Measurements from ENCODE around the gene CR1. TPM values are rescaled to one million over a fixed set of nuclear protein-coding genes. Genes with fewer than 3 reads are reported as not detected.

Gene CR1
- total and polyA plus RNA-seq, 9 of the 15 experiments (the other 6 are each of a cell fraction or from before 2014, with no cell fraction given): 0.07 to 0.47 (median 0.18) TPM

DNA sequence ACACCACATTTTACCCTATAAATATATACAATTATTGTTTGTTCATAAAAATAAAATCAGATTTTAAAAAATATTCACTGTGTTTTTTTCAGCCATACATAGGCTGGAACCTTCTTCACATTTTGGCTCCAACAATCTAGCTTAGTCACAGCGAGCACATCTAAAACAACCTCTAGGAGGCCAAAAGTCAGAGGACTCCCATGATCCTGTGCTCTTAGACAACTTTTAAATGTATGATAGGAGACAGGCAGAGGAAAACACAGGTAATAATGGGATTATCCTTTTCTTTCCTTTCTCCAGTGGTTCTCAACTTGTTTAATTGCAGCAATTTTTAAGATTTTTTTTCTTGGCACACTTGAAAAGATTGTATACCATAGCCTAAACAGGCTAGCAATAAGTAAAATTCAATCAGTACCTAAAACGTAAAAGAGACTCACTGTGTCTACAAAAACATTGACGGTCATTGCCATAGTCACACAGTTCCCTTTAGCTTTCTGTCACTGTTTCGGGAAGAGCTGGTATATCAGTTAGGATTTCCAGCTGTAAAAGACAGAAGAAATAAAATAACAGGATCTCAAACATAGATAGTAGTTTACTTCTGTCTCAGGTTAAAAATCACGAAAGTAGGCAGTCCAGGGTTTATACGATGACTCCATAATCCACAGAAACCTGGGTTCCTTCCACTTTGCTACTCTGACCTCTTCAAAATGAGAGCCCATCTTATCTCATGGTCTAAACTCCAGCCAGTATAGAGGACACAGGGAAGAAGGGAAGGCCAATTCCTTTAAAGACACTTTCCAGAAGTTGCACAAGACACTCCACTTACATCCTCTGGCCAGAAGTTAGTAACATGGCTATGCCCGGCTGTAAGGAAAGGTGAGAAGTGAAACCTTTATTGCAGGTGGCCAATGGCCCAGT, 109.7 kb downstream of the CR1 start:
- Histone ChIP-seq H3K4me1 (replicated peaks in 1 of 2; ENCODE audit: control insufficient read depth in 2 of 2, insufficient read depth in 2 of 2, low read length in 2 of 2) (peaks cover 0 to 8% of the 10 kb centered on the region in 2 experiments; a peak in 2 of 5 replicates), H3K4me2 (ENCODE audit: insufficient read depth, low read length) (peak overlapping the region; percentile 39), H3K9ac (ENCODE audit: insufficient read depth in 1 of 2, low read depth in 2 of 2, low read length in 2 of 2) (peak overlapping the region in 1 of 2 experiments; percentile 6; a peak in 2 of 4 replicates), H3K27ac (ENCODE audit: extremely low read depth, low read depth, low read length) (peak overlapping the region; percentile 20), H3K9me1 (ENCODE audit: control insufficient read depth, insufficient read depth, low read length) (no peaks in the 10 kb centered on the region), H3K79me2 (ENCODE audit: control insufficient read depth, insufficient read depth, low read length) (no peaks in the 10 kb centered on the region), H3K27me3 (ENCODE audit: control insufficient read depth in 2 of 2, insufficient read depth in 2 of 2, low read length in 2 of 2) (no peaks in the 10 kb centered on the region), H3K9me3 (replicated peaks; ENCODE audit: control insufficient read depth, insufficient read depth, low read depth, low read length) (no peaks in the 10 kb centered on the region), H3K36me3 (ENCODE audit: control insufficient read depth, insufficient read depth, low read length) (no peaks in the 10 kb centered on the region), H3K4me3 (no peak overlapping the region), H4K20me1 (replicated peaks; ENCODE audit: control insufficient read depth, insufficient read depth, low read length) (no peaks in the 10 kb centered on the region), H2AFZ (ENCODE audit: low read depth, low read length) (peak overlapping the region; percentile 94)
- POLR2A ChIA-PET: interaction anchor here (0.5 to 2.1 kb wide), 12 partner anchors 10 to 786 kb away, joined by 3 to 6 read pairs (median 4); no protein-coding TSS in a partner anchor
- WGBS (ENCODE audit: insufficient coverage, low coverage, missing lambda C conversion rate): 42% methylated on average over 7 of the region's 7 CpGs
- FAIRE-seq (peak; percentile 26), DNase-seq (ENCODE audit: extremely low read depth in 1 of 4, low spot score in 3 of 4) (peak; percentile 26 to 62 (median 32)), ATAC-seq (peak; percentile 90)
- BruUV-seq (replicated peaks): TSS peak; percentile 100
- in situ Hi-C loops (cut with MboI) (no loop called here), intact Hi-C loops (cut with micrococcal nuclease) (no loop called here)
- CTCF ChIA-PET (ENCODE audit: low intra/inter-chr PET ratio): no interaction called here
- TF ChIP-seq ZC3H8 (IDR thresholded peaks at IDR 0.05) (peak; percentile 96; the same call in 1 of the 2 replicates), ELF1 (tag; IDR thresholded peaks at IDR 0.05) (no peak), RNF2 (IDR thresholded peaks at IDR 0.05) (peak; percentile 88; the same call in 1 of the 2 replicates), GTF2A2 (tag; IDR thresholded peaks at IDR 0.05) (peak; percentile 88), CEBPG (CRISPR knock-in tag; IDR thresholded peaks at IDR 0.05) (no peak), CEBPG (tag; conservative IDR thresholded peaks at IDR 0.05 in 1 of 2, IDR thresholded peaks at IDR 0.05 in 1 of 2) (0 out of 4 replicates have a peak, but pooled peaks of 1 of the 2 experiments have one; percentile 29), TAF1 (IDR thresholded peaks at IDR 0.05; ENCODE audit: control insufficient read depth, extremely low read depth, insufficient read depth, low read length, severe bottlenecking) (no peak), NCOR1 (IDR thresholded peaks at IDR 0.05) (peak; percentile 9; the same call in 1 of the 2 replicates), HNRNPH1 (optimal IDR thresholded peaks at IDR 0.05; ENCODE audit: low read depth, low read length) (no peak), ILK (tag; IDR thresholded peaks at IDR 0.05; ENCODE audit: borderline replicate concordance, low read depth) (no peak), ZNF184 (CRISPR knock-in tag; IDR thresholded peaks at IDR 0.05) (no peak), ZNF174 (CRISPR knock-in tag; IDR thresholded peaks at IDR 0.05) (no peak), POLR2A (conservative IDR thresholded peaks at IDR 0.05) (peak; percentile 94), ZNF589 (CRISPR knock-in tag; IDR thresholded peaks at IDR 0.05; ENCODE audit: low read depth) (peak; percentile 72), MCM3 (IDR thresholded peaks at IDR 0.05) (no peak), CREM (IDR thresholded peaks at IDR 0.05; ENCODE audit: low read depth) (no peak), MBD2 (IDR thresholded peaks at IDR 0.05; ENCODE audit: borderline replicate concordance, low read depth) (peak; percentile 46; the same call in 1 of the 2 replicates), ZNF780A (CRISPR knock-in tag; IDR thresholded peaks at IDR 0.05) (no peak), ZNF561 (CRISPR knock-in tag; conservative IDR thresholded peaks at IDR 0.05) (no peak)
- TF ChIP-seq, protein P1, sequence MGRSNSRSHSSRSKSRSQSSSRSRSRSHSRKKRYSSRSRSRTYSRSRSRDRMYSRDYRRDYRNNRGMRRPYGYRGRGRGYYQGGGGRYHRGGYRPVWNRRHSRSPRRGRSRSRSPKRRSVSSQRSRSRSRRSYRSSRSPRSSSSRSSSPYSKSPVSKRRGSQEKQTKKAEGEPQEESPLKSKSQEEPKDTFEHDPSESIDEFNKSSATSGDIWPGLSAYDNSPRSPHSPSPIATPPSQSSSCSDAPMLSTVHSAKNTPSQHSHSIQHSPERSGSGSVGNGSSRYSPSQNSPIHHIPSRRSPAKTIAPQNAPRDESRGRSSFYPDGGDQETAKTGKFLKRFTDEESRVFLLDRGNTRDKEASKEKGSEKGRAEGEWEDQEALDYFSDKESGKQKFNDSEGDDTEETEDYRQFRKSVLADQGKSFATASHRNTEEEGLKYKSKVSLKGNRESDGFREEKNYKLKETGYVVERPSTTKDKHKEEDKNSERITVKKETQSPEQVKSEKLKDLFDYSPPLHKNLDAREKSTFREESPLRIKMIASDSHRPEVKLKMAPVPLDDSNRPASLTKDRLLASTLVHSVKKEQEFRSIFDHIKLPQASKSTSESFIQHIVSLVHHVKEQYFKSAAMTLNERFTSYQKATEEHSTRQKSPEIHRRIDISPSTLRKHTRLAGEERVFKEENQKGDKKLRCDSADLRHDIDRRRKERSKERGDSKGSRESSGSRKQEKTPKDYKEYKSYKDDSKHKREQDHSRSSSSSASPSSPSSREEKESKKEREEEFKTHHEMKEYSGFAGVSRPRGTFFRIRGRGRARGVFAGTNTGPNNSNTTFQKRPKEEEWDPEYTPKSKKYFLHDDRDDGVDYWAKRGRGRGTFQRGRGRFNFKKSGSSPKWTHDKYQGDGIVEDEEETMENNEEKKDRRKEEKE (IDR thresholded peaks at IDR 0.05; ENCODE audit: borderline replicate concordance in 1 of 2, control insufficient read depth in 1 of 2, low read depth in 2 of 2, low read length in 1 of 2): peak in 1 of 2 experiments; percentile 98; a peak in 2 of 4 replicates
- TF ChIP-seq, protein P2, sequence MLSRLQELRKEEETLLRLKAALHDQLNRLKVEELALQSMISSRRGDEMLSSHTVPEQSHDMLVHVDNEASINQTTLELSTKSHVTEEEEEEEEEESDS (CRISPR knock-in tag; IDR thresholded peaks at IDR 0.05): peak; percentile 74; the same call in 1 of the 2 replicates
